GM12878 (cell line): ENCODE data around the gene TMEM170B. TPM values are rescaled to one million over a fixed set of nuclear protein-coding genes. Genes with fewer than 3 reads are reported as not detected.

ENCODE experiments used
- ATAC-seq: fragments of 200-7000 bp; cut with Tn5 transposase; 3 replicates; pipeline ENCODE4 v1.9.1; 2020; ENCODE audit warnings: mild to moderate bottlenecking, moderate library complexity
- BruUV-seq: library from RNA; stranded (reverse); fragments of 400-500 nt; replicated peaks from 2 replicates; lab custom pipeline; 2021; lab: Mats Ljungman, UMichigan
- CTCF ChIA-PET: fragments of 300-600 bp; sonication (Branson Sonifier 250); formaldehyde crosslinking; extraction: SDS; loops from one replicate; lab custom pipeline; 2021; ENCODE audit warnings: inconsistent platforms; lab: Yijun Ruan, JAX
- POLR2A ChIA-PET: fragments of 350-600 bp; formaldehyde crosslinking; extraction: SDS; loops from one replicate; lab custom pipeline; 2021; ENCODE audit warnings: inconsistent platforms; lab: Charles Lee
- RAD21 ChIA-PET: fragments of 300-600 bp; sonication (Branson Sonifier 250); formaldehyde crosslinking; loops from one replicate; lab custom pipeline; 2023; ENCODE audit warnings: antibody characterized with exemption; ENCODE audit not compliant: unreplicated experiment; lab: Charles Lee
- SMC1A ChIA-PET: fragments of 300-600 bp; sonication (Branson Sonifier 250); formaldehyde crosslinking; loops from one replicate; lab custom pipeline; 2023; ENCODE audit not compliant: unreplicated experiment, uncharacterized antibody; lab: Charles Lee
- DNase-seq: peaks from one replicate; pipeline ENCODE4 v3.0.0-alpha.2; 2011; ENCODE audit warnings: low read depth, low spot score
- FAIRE-seq: peaks from 3 replicates; lab custom pipeline; 2011; peaks lifted over from hg19 to GRCh38; lab: Jason Lieb, UNC
- H2AFZ ChIP-seq: 2 replicates; pipeline ENCODE4 v1.6.0; 2011; ENCODE audit warnings: low read depth, low read length, control low read depth; ENCODE audit not compliant: control insufficient read depth
- H3K27ac ChIP-seq: 2 replicates; pipeline ENCODE4 v1.5.1; 2011; ENCODE audit warnings: control low read depth; ENCODE audit not compliant: control insufficient read depth, insufficient read depth
- H3K27me3 ChIP-seq, 2 experiments: replicated peaks in 1 of 2; 2 replicates each; pipeline versions ENCODE4 v1.6.0 to v1.6.1; 2011; ENCODE audit warnings: low read length in 1 of 2; ENCODE audit not compliant: control insufficient read depth in 2 of 2, insufficient read depth in 2 of 2
- H3K36me3 ChIP-seq, 2 experiments: 2 replicates each; pipeline ENCODE4 v1.5.1; 2011; ENCODE audit warnings: low read length in 1 of 2; ENCODE audit not compliant: control insufficient read depth in 2 of 2, insufficient read depth in 2 of 2
- H3K4me1 ChIP-seq: 2 replicates; pipeline ENCODE4 v1.6.1; 2011; ENCODE audit warnings: mild to moderate bottlenecking, low read length, moderate library complexity, mixed read lengths; ENCODE audit not compliant: control insufficient read depth, insufficient read depth
- H3K4me2 ChIP-seq: 2 replicates; pipeline ENCODE4 v1.6.0; 2011; ENCODE audit warnings: control low read depth; ENCODE audit not compliant: control insufficient read depth, insufficient read depth
- H3K4me3 ChIP-seq: fragments of 200-600 bp; sonication (generic); 2 replicates; pipeline ENCODE4 v1.5.1; 2016
- H3K79me2 ChIP-seq: 2 replicates; pipeline ENCODE4 v1.6.0; 2011; ENCODE audit warnings: low read length; ENCODE audit not compliant: control insufficient read depth, insufficient read depth
- H3K9ac ChIP-seq: 2 replicates; pipeline ENCODE4 v1.8.0; 2011; ENCODE audit warnings: low read length, control low read depth, mixed read lengths; ENCODE audit not compliant: control insufficient read depth, insufficient read depth
- H3K9me3 ChIP-seq: replicated peaks from 3 replicates; pipeline ENCODE4 v1.5.1; 2011; ENCODE audit warnings: mild to moderate bottlenecking, low read length; ENCODE audit not compliant: control insufficient read depth, insufficient read depth
- H4K20me1 ChIP-seq: 2 replicates; pipeline ENCODE4 v1.6.0; 2011; ENCODE audit not compliant: control insufficient read depth, insufficient read depth
- CBX5 ChIP-seq: sonication (generic); IDR thresholded peaks from 2 replicates; pipeline ENCODE4 v1.6.1; 2016; ENCODE audit warnings: low read depth, moderate library complexity, mild to moderate bottlenecking, inconsistent platforms
- IKZF1 ChIP-seq: fragments of 450-650 bp; conservative IDR thresholded peaks from 2 replicates; pipeline ENCODE4 v1.6.1; 2017; ENCODE audit warnings: antibody characterized with exemption, mild to moderate bottlenecking
- IKZF2 ChIP-seq, 2 experiments: fragments of 450-650 bp; IDR thresholded peaks; 2 replicates each; pipeline ENCODE4 v1.6.1; 2017; ENCODE audit warnings: mild to moderate bottlenecking in 2 of 2, moderate library complexity in 2 of 2
- MEF2B ChIP-seq: fragments of 450-650 bp; IDR thresholded peaks from 2 replicates; pipeline ENCODE4 v1.6.1; 2018; ENCODE audit warnings: mild to moderate bottlenecking, moderate library complexity; ENCODE audit not compliant: partially characterized antibody, poor library complexity, severe bottlenecking
- NFIC ChIP-seq: IDR thresholded peaks from 2 replicates; pipeline ENCODE4 v1.6.1; 2012; ENCODE audit warnings: low read depth, mild to moderate bottlenecking, inconsistent platforms, low read length, moderate library complexity
- NR2C1 ChIP-seq: fragments of 450-650 bp; IDR thresholded peaks from 2 replicates; pipeline ENCODE4 v1.6.1; 2017; ENCODE audit warnings: antibody characterized with exemption, mild to moderate bottlenecking, moderate library complexity
- NR2F1 ChIP-seq: fragments of 450-650 bp; conservative IDR thresholded peaks from 2 replicates; pipeline ENCODE4 v1.6.1; 2017; ENCODE audit warnings: mild to moderate bottlenecking
- RAD51 ChIP-seq: fragments of 450-650 bp; IDR thresholded peaks from 2 replicates; pipeline ENCODE4 v1.6.1; 2016; ENCODE audit warnings: moderate library complexity, mild to moderate bottlenecking, inconsistent platforms
- RELB ChIP-seq: fragments of 450-650 bp; IDR thresholded peaks from 2 replicates; pipeline ENCODE4 v1.6.1; 2017; ENCODE audit warnings: low read depth, mild to moderate bottlenecking, moderate library complexity
- ZNF24 ChIP-seq: fragments of 450-650 bp; IDR thresholded peaks from 2 replicates; pipeline ENCODE4 v1.6.1; 2017; ENCODE audit warnings: antibody characterized with exemption, mild to moderate bottlenecking
- ZNF687 ChIP-seq: fragments of 450-650 bp; IDR thresholded peaks from 2 replicates; pipeline ENCODE4 v1.6.1; 2017; ENCODE audit warnings: mild to moderate bottlenecking, moderate library complexity
- WGBS: methylation state at CpG from one replicate; pipeline ENCODE4 v1.1.6; 2016; ENCODE audit warnings: low lambda C conversion rate; ENCODE audit not compliant: insufficient replicate concordance, insufficient coverage; ENCODE audit errors: missing lambda C conversion rate; 5-methylcytosine and 5-hydroxymethylcytosine counted together
- in situ Hi-C: fragments of 300-500 bp; cut with MboI; formaldehyde crosslinking; loops from 9 replicates; pipeline ENCODE4 v1.14.3; 2018; ENCODE audit warnings: mixed read lengths
- intact Hi-C: fragments of 100-400 bp; cut with micrococcal nuclease; formaldehyde crosslinking; loops from one replicate; pipeline ENCODE4 v1.14.2; 2022; ENCODE audit not compliant: unreplicated experiment
- polyA plus RNA-seq, 11 experiments: library from polyadenylated mRNA; depleted of rRNA in 4 of 11; unstranded in 6 of 11; stranded (reverse) in 5 of 11; fragments of >200 nt; fragmentation: Nextera tagmentation in 4 of 11; fragmentation: Illumina TruSeq in 1 of 11; extraction: Ambion mirVana in 4 of 11; extraction: Trizol in 1 of 11; gene quantifications; 1 replicate in 1 of 11; 2 replicates in 10 of 11; pipeline versions ENCODE4 v1.2.1 to v1.2.3, GENCODE V29; 2011 to 2016; ENCODE audit warnings: inconsistent platforms in 2 of 11, missing spikeins in 2 of 11, low read depth in 1 of 11
- total RNA-seq, 4 experiments: library from RNA; depleted of rRNA in 3 of 4; stranded (reverse); fragments of >200 nt in 3 of 4; fragmentation: Illumina TruSeq in 1 of 4; extraction: Trizol in 1 of 4; gene quantifications; 2 replicates each; pipeline versions ENCODE4 v1.2.1 to v1.2.3, GENCODE V29; 2013 to 2021

Gene TMEM170B
- total and polyA plus RNA-seq, 10 of the 15 experiments (the other 5 are each of a cell fraction or from before 2014, with no cell fraction given): 0.38 to 10.3 (median 4.2) TPM

- peak; percentile 52 for ATAC-seq
- no peak overlapping the region for H3K4me2 ChIP-seq
- no peak overlapping the region for H3K27ac ChIP-seq
- BruUV-seq: no TSS peak
- H3K79me2 ChIP-seq: no peaks in the 10 kb centered on the region
- no peak overlapping the region for H3K4me3 ChIP-seq
- 50% methylated on average over 8 of the region's 8 CpGs for WGBS
- ChIA-PET POLR2A (interaction anchor here (1.2 to 1.6 kb wide), 2 partner anchors 21 to 692 kb away, joined by 3 to 4 read pairs; partner anchors contain the start of gene EDN1), CTCF (interaction anchor here (1.0 kb wide), 2 partner anchors 14 to 635 kb away, joined by 3 to 5 read pairs; no protein-coding TSS in a partner anchor), RAD21 (interaction anchor here (0.6 to 2.1 kb wide), 8 partner anchors 9 to 692 kb away, joined by 3 to 10 read pairs (median 3); partner anchors contain the start of gene EDN1), SMC1A (interaction anchor here (0.6 to 2.0 kb wide), 7 partner anchors 12 to 692 kb away, joined by 3 to 7 read pairs (median 4); partner anchors contain the start of gene EDN1)
- 0 out of 4 replicates have a peak, but pooled peaks cover 0 to 2% of the 10 kb centered on the region in 2 experiments for H3K27me3 ChIP-seq
- H4K20me1 ChIP-seq: no peaks in the 10 kb centered on the region
- no peaks in the 10 kb centered on the region for H3K36me3 ChIP-seq
- in situ Hi-C loops: no loop called here
- FAIRE-seq: no peak
- no peak for DNase-seq
- intact Hi-C loops: no loop called here
- no peaks in the 10 kb centered on the region for H3K9me3 ChIP-seq
- H3K9ac ChIP-seq: no peak overlapping the region
- H3K4me1 ChIP-seq: no peaks in the 10 kb centered on the region
- no peak overlapping the region for H2AFZ ChIP-seq
- peak; percentile 81 for TF ChIP-seq NR2F1
- TF ChIP-seq NR2C1: peak; percentile 56; the same call in 1 of the 2 replicates
- peak; percentile 72 for TF ChIP-seq RAD51
- TF ChIP-seq CBX5: no peak
- no peak for TF ChIP-seq ZNF24
- TF ChIP-seq RELB: peak; percentile 49; the same call in 1 of the 2 replicates
- TF ChIP-seq ZNF687: peak; percentile 76
- TF ChIP-seq IKZF2 (IDR thresholded peaks at IDR 0.05): peak in 1 of 2 experiments; percentile 23; a peak in 1 of 4 replicates
- TF ChIP-seq MEF2B: peak; percentile 40
- 0 out of 2 replicates have a peak, but pooled peaks have one; percentile 37 for TF ChIP-seq IKZF1
- TF ChIP-seq NFIC: no peak
Measured at GRCh38 chr6:11598687-11599086, 61.1 kb downstream of the TMEM170B start.
